ENCODE measurements around the gene CDCA4.

The CDCA4 gene

DNA sequence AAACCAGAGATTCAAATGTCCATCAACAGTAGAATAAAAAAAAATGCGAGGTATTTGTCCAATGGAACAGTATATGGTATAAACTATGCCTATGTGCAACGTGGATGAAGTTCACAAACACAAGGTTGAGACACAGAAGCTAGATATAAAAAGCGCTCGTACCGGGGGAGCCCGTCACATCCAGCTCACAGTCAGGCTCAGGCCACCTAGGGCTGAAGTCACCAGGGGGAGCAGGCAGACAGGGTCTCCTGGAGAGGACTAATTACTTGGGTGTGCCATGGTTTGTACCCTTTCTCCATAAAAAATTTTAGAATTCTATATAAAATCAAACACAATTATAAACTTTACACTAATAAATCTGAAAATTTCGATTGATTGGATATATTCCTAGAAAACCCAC is 56.3 kb downstream of the CDCA4 start:
- Histone ChIP-seq H3K9me3 (ENCODE audit: control insufficient read depth, insufficient read depth, low read length) (no peaks in the 10 kb centered on the region), H3K4me1 (ENCODE audit: control insufficient read depth, insufficient read depth, low read length) (peaks cover 7% of the 10 kb centered on the region), H3K27me3 (ENCODE audit: control insufficient read depth, insufficient read depth, low read length) (no peaks in the 10 kb centered on the region), H3K9ac (ENCODE audit: low read depth, low read length) (no peak overlapping the region), H3K4me3 (ENCODE audit: low read depth, low read length) (no peak overlapping the region), H3K36me3 (ENCODE audit: control insufficient read depth, insufficient read depth, low read length) (no peaks in the 10 kb centered on the region)

Measured in iPS-15b (cell line).